Measurements from ENCODE around the gene IGSF23. TPM values are rescaled to one million over a fixed set of nuclear protein-coding genes. Genes with fewer than 3 reads are reported as not detected.

Gene IGSF23
- total RNA-seq, 1 donor from 2014 or later = not detected

DNA sequence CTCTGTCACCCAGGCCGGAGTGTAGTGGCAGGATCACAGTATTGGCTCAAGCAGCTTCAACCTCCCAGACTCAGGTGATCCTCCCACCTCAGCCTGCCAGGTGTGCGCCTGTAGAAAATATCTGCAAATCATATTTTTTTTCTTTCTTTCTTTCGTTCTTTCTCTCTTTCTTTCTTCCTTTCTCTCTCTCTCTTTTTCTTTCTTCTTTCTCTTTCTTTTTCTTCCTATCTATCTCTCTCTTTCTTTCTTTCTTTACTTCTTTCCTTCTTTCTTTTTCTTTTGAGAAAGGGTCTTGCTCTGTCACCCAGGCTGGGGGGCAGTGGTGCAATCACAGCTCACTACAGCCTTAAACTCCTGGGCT is 16.3 kb upstream of the IGSF23 start:
- H3K4me1 Mint-ChIP-seq = no peaks in the 10 kb centered on the region
- Histone ChIP-seq H3K27me3 (no peaks in the 10 kb centered on the region), H3K9me3 (ENCODE audit: low read depth) (no peaks in the 10 kb centered on the region), H3K9ac (no peak overlapping the region), H4K20me1 (ENCODE audit: low read depth) (no peaks in the 10 kb centered on the region), H2AFZ (replicated peaks) (no peak overlapping the region), H3K36me3 (no peaks in the 10 kb centered on the region), H3K27ac (no peak overlapping the region), H3F3A (ENCODE audit: low read depth) (no peaks in the 10 kb centered on the region), H3K4me1 (peaks cover 6% of the 10 kb centered on the region), H3K79me2 (ENCODE audit: low read depth) (no peaks in the 10 kb centered on the region), H3K4me3 (no peak overlapping the region), H3K4me2 (no peak overlapping the region)
- H3K36me3 Mint-ChIP-seq = no peaks in the 10 kb centered on the region
- TF ChIP-seq EZH2phosphoT487 (IDR thresholded peaks at IDR 0.05) (no peak), EZH2 (IDR thresholded peaks at IDR 0.05) (no peak)
- TF ChIP-seq, protein P1, sequence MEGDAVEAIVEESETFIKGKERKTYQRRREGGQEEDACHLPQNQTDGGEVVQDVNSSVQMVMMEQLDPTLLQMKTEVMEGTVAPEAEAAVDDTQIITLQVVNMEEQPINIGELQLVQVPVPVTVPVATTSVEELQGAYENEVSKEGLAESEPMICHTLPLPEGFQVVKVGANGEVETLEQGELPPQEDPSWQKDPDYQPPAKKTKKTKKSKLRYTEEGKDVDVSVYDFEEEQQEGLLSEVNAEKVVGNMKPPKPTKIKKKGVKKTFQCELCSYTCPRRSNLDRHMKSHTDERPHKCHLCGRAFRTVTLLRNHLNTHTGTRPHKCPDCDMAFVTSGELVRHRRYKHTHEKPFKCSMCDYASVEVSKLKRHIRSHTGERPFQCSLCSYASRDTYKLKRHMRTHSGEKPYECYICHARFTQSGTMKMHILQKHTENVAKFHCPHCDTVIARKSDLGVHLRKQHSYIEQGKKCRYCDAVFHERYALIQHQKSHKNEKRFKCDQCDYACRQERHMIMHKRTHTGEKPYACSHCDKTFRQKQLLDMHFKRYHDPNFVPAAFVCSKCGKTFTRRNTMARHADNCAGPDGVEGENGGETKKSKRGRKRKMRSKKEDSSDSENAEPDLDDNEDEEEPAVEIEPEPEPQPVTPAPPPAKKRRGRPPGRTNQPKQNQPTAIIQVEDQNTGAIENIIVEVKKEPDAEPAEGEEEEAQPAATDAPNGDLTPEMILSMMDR (IDR thresholded peaks at IDR 0.05) = no peak
- peaks cover 11% of the 10 kb centered on the region for H3K9me3 Mint-ChIP-seq
- no peak overlapping the region for H3K4me3 Mint-ChIP-seq
- no peak for DNase-seq (ENCODE audit: low spot score)
- H3K27ac Mint-ChIP-seq = no peak overlapping the region
- H3K27me3 Mint-ChIP-seq (ENCODE audit: insufficient read depth, low read depth) = peaks cover 8% of the 10 kb centered on the region

DNA sequence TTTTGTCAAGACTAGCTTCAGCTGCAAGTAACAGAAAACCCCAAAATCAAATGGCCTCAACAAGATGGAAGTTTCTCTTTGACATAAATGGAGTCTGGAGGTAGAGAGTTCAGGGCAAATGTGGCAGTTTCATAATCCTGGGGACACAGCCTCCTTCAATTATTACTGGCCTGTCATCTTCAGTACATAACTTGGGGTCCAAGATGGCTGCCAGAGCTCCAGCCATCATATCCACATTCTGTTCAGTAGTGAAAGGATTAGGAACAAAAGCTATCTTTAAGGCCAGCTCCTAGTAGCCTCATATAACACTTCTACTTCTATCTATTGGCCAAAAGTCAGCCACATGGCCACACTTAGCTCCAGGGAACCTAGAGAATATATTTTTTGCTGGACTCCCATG is 15.0 kb upstream of the IGSF23 start:
- no peaks in the 10 kb centered on the region for H3K79me2 ChIP-seq (ENCODE audit: low read depth)
- no peaks in the 10 kb centered on the region for H3F3A ChIP-seq (ENCODE audit: low read depth)
- no peaks in the 10 kb centered on the region for H3K27me3 ChIP-seq
- H3K4me1 ChIP-seq = peaks cover 6% of the 10 kb centered on the region
- Mint-ChIP-seq H3K4me1 (no peaks in the 10 kb centered on the region), H3K27ac (no peak overlapping the region), H3K9me3 (peaks cover 11% of the 10 kb centered on the region), H3K36me3 (no peaks in the 10 kb centered on the region), H3K27me3 (ENCODE audit: insufficient read depth, low read depth) (peaks cover 8% of the 10 kb centered on the region), H3K4me3 (no peak overlapping the region)
- no peaks in the 10 kb centered on the region for H4K20me1 ChIP-seq (ENCODE audit: low read depth)
- H3K4me3 ChIP-seq = no peak overlapping the region
- TF ChIP-seq, protein P1 (IDR thresholded peaks at IDR 0.05) = no peak
- TF ChIP-seq EZH2 (IDR thresholded peaks at IDR 0.05) (no peak), EZH2phosphoT487 (IDR thresholded peaks at IDR 0.05) (no peak)
- DNase-seq (ENCODE audit: low spot score) = no peak
- H3K4me2 ChIP-seq = no peak overlapping the region
- no peak overlapping the region for H2AFZ ChIP-seq (replicated peaks)
- H3K27ac ChIP-seq = no peak overlapping the region
- H3K9me3 ChIP-seq (ENCODE audit: low read depth) = no peaks in the 10 kb centered on the region
- H3K36me3 ChIP-seq = no peaks in the 10 kb centered on the region
- no peak overlapping the region for H3K9ac ChIP-seq

DNA sequence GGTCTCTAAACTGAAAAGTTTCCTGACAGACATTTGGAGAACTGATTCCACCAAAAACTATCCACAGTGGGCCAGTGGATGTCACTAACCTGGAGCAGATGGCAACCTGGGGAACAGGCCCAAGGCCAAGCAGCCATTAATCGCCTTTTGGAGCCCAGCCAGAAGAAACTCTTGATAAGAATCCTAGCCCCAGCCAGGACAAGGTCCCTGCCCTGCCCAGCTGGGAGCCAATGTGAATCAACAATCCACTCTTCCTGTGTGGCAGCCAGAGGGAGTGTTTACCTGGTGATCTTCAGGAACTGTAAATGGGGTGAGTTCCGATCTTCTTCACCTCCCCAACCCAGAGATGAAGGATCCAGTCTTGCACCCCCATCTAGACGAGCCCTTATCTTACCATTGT is 14.5 kb upstream of the IGSF23 start:
- H3K27ac Mint-ChIP-seq = no peak overlapping the region
- peaks cover 8% of the 10 kb centered on the region for H3K27me3 Mint-ChIP-seq (ENCODE audit: insufficient read depth, low read depth)
- Histone ChIP-seq H3K79me2 (ENCODE audit: low read depth) (no peaks in the 10 kb centered on the region), H3K9ac (no peak overlapping the region), H3K36me3 (no peaks in the 10 kb centered on the region), H3K27ac (no peak overlapping the region), H3K4me1 (peaks cover 1% of the 10 kb centered on the region), H3K4me2 (no peak overlapping the region), H3K9me3 (ENCODE audit: low read depth) (no peaks in the 10 kb centered on the region), H4K20me1 (ENCODE audit: low read depth) (no peaks in the 10 kb centered on the region), H2AFZ (replicated peaks) (no peak overlapping the region), H3K27me3 (no peaks in the 10 kb centered on the region), H3K4me3 (no peak overlapping the region), H3F3A (ENCODE audit: low read depth) (no peaks in the 10 kb centered on the region)
- H3K9me3 Mint-ChIP-seq = peaks cover 11% of the 10 kb centered on the region
- TF ChIP-seq, protein P1 (IDR thresholded peaks at IDR 0.05) = no peak
- TF ChIP-seq EZH2phosphoT487 (IDR thresholded peaks at IDR 0.05) (no peak), EZH2 (IDR thresholded peaks at IDR 0.05) (no peak)
- no peak overlapping the region for H3K4me3 Mint-ChIP-seq
- H3K36me3 Mint-ChIP-seq = no peaks in the 10 kb centered on the region
- DNase-seq (ENCODE audit: low spot score) = no peak
- no peaks in the 10 kb centered on the region for H3K4me1 Mint-ChIP-seq
